H1 (cell line): ENCODE data around the gene FAM237A.

Source experiments
- CHD2 ChIP-seq: IDR thresholded peaks from 2 replicates; pipeline ENCODE4 v1.6.1; 2012; ENCODE audit warnings: low read length, improper control_type of control experiment
- EP300 ChIP-seq, 2 experiments: IDR thresholded peaks; 1 replicate in 1 of 2; 2 replicates in 1 of 2; pipeline ENCODE4 v1.6.1; 2011 to 2012; ENCODE audit warnings: low read depth in 2 of 2, low read length in 2 of 2, mild to moderate bottlenecking in 2 of 2, borderline replicate concordance in 1 of 2, inconsistent platforms in 1 of 2, moderate library complexity in 1 of 2
- GABPA ChIP-seq: IDR thresholded peaks from 2 replicates; pipeline ENCODE4 v1.6.1; 2011; ENCODE audit warnings: mild to moderate bottlenecking, low read length, moderate library complexity, borderline replicate concordance; ENCODE audit not compliant: insufficient read depth
- RAD21 ChIP-seq, 2 experiments: IDR thresholded peaks in 1 of 2; conservative IDR thresholded peaks in 1 of 2; 2 replicates each; pipeline ENCODE4 v1.6.1; 2011; ENCODE audit warnings: low read depth in 2 of 2, low read length in 2 of 2, improper control_type of control experiment in 1 of 2, inconsistent platforms in 1 of 2, mild to moderate bottlenecking in 1 of 2, moderate library complexity in 1 of 2
- SRF ChIP-seq: IDR thresholded peaks from 2 replicates; pipeline ENCODE4 v1.6.1; 2011; ENCODE audit warnings: mild to moderate bottlenecking, low read depth, low read length, moderate library complexity
- TAF1 ChIP-seq: IDR thresholded peaks from 2 replicates; pipeline ENCODE4 v1.6.1; 2011; ENCODE audit warnings: mild to moderate bottlenecking, low read depth, low read length
- TF ChIP-seq, protein P1 (sequence below): IDR thresholded peaks from 2 replicates; pipeline ENCODE4 v1.6.1; 2011; ENCODE audit warnings: low read length, improper control_type of control experiment
- TF ChIP-seq, protein P2 (sequence below), 3 experiments: IDR thresholded peaks; 1 replicate in 2 of 3; 2 replicates in 1 of 3; pipeline versions ENCODE4 v1.5.1 to v1.6.1; 2011; ENCODE audit warnings: low read length in 3 of 3, mild to moderate bottlenecking in 3 of 3, inconsistent platforms in 2 of 3, low read depth in 1 of 3, moderate library complexity in 1 of 3; ENCODE audit not compliant: insufficient read depth in 1 of 3; ENCODE audit errors: control extremely low read depth in 1 of 3

DNA sequence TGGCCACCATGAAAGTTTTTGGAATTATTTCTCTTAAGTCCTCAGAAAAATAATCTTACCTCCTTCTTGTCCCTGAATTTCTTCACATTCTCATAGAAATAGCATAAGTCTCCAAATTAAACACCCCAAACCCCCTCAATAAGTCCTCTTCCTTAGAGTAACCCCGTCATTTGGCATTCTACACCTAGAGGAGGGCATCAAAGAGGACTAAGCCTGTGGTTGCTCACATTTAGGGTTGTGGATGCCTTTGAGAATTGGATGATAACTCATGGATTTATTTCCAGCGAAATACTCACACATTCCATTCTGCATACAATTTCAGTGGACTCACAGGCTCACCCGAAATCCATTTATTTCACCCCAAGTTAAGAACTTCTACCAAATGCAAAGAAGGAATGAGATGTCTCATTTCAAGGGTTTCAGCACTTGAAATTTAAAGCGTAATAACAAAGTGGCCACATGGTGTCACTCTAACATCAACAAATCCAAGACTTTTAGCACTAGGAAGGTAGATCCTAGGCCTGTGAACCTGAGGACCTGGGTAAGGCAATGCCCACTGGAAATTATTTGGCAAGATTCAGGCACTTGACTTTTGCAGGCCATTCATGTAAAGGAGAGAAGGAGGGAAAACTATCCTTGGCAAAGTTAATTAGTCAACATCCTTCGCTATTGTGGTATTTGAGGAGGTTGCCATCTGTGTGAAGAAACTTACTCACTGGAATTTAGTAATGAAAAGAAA lies 51.3 kb downstream of the FAM237A start:
- TF ChIP-seq TAF1 (no peak), RAD21 (IDR thresholded peaks at IDR 0.05 in 1 of 2, conservative IDR thresholded peaks at IDR 0.05 in 1 of 2; ENCODE audit: low read depth in 2 of 2, low read length in 2 of 2) (peak; percentile 90 to 96), CHD2 (no peak), GABPA (no peak), EP300 (IDR thresholded peaks at IDR 0.05; ENCODE audit: borderline replicate concordance in 1 of 2, low read depth in 2 of 2, low read length in 2 of 2) (no peak), SRF (no peak)
- TF ChIP-seq, protein P1, sequence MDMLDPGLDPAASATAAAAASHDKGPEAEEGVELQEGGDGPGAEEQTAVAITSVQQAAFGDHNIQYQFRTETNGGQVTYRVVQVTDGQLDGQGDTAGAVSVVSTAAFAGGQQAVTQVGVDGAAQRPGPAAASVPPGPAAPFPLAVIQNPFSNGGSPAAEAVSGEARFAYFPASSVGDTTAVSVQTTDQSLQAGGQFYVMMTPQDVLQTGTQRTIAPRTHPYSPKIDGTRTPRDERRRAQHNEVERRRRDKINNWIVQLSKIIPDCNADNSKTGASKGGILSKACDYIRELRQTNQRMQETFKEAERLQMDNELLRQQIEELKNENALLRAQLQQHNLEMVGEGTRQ: no peak
- TF ChIP-seq, protein P2, sequence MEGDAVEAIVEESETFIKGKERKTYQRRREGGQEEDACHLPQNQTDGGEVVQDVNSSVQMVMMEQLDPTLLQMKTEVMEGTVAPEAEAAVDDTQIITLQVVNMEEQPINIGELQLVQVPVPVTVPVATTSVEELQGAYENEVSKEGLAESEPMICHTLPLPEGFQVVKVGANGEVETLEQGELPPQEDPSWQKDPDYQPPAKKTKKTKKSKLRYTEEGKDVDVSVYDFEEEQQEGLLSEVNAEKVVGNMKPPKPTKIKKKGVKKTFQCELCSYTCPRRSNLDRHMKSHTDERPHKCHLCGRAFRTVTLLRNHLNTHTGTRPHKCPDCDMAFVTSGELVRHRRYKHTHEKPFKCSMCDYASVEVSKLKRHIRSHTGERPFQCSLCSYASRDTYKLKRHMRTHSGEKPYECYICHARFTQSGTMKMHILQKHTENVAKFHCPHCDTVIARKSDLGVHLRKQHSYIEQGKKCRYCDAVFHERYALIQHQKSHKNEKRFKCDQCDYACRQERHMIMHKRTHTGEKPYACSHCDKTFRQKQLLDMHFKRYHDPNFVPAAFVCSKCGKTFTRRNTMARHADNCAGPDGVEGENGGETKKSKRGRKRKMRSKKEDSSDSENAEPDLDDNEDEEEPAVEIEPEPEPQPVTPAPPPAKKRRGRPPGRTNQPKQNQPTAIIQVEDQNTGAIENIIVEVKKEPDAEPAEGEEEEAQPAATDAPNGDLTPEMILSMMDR (IDR thresholded peaks at IDR 0.05; ENCODE audit: control extremely low read depth in 1 of 3, insufficient read depth in 1 of 3, low read depth in 1 of 3, low read length in 3 of 3): peak in 2 of 3 experiments; percentile 70 to 76; a peak in 3 of 4 replicates
